GM12872 (cell line): ENCODE results near the gene RRBP1.

ENCODE experiments used
- TF ChIP-seq, protein P1 (sequence below): IDR thresholded peaks from 3 replicates; pipeline ENCODE4 v1.5.1; 2011; ENCODE audit warnings: low read depth, mild to moderate bottlenecking, low read length, moderate library complexity; ENCODE audit not compliant: insufficient read depth

RRBP1 gene

DNA sequence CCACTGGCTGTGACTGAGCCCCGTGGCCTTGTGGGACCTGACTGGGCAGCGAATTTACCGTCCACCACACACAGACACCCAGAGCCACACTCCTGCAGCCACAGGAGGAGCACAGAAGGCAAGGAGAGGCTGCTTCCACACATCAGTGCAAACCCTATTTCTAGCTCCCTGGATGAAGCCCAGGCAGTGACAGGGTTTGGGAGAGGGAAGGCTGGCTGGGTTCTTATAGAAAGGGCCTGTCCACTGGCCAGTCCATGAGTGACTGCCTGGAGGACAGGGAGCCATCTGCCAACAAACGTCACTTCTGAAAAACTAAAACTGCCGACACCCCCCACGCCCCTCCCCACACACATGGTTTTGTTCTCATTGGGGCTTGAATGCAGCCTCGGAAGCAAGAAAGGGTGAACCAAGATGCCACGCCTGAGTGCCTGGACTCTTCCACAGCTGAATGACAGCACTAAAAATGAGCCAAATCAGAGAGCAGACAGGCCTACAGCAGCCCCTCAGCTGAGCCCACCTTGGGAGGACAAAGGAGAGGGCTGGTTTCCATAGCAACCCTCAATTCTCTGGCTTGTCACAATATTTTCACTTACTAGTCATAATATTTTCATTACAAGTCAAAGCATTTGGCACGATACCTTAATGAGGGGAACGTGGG, 38.4 kb downstream of the RRBP1 start:
- TF ChIP-seq, protein P1, sequence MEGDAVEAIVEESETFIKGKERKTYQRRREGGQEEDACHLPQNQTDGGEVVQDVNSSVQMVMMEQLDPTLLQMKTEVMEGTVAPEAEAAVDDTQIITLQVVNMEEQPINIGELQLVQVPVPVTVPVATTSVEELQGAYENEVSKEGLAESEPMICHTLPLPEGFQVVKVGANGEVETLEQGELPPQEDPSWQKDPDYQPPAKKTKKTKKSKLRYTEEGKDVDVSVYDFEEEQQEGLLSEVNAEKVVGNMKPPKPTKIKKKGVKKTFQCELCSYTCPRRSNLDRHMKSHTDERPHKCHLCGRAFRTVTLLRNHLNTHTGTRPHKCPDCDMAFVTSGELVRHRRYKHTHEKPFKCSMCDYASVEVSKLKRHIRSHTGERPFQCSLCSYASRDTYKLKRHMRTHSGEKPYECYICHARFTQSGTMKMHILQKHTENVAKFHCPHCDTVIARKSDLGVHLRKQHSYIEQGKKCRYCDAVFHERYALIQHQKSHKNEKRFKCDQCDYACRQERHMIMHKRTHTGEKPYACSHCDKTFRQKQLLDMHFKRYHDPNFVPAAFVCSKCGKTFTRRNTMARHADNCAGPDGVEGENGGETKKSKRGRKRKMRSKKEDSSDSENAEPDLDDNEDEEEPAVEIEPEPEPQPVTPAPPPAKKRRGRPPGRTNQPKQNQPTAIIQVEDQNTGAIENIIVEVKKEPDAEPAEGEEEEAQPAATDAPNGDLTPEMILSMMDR: no peak

GRCh38 chr20:17642404-17643269, 39.4 kb downstream of the RRBP1 start:
- TF ChIP-seq, protein P1: no peak

GRCh38 chr20:17641993-17642392, 40.0 kb downstream of the RRBP1 start:
- TF ChIP-seq, protein P1: no peak

- TF ChIP-seq, protein P1: no peak
These were observed 40.5 kb downstream of the RRBP1 start for GRCh38 chr20:17641520-17641964.

DNA sequence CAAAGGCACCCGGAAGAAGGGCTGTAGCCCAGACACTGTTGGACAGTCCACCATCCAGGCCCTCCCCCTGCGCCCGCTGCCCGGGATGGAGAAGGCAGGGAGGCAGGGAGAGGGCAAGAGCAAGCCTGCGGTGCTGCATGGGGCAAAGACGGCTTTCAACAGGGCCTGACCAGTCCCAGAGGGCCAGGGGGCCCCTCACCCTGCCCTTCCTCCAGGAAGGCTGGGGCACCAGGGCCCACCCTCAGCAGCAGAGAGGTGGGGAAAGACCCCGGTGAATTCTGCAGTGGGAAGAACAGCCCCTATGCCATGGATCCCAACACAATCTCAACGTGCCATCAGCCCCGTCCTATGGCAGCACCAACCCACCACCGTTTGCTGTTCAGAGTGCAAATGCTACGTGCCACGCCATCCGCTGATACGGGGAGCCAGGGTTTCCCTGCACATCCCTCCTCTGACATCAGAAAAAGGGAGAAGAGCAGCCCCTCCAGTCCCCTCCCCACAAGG, 41.1 kb downstream of the RRBP1 start:
- TF ChIP-seq, protein P1: no peak

- TF ChIP-seq, protein P1: no peak
These were observed 41.7 kb downstream of the RRBP1 start for GRCh38 chr20:17640146-17640874.
